GM21367 (cell line): ENCODE data around the gene COL17A1.

Experiments
- ATAC-seq: cut with Tn5 transposase; IDR thresholded peaks from one replicate; pipeline ENCODE4 v1.9.1; 2021; ENCODE audit not compliant: unreplicated experiment

The COL17A1 gene

DNA sequence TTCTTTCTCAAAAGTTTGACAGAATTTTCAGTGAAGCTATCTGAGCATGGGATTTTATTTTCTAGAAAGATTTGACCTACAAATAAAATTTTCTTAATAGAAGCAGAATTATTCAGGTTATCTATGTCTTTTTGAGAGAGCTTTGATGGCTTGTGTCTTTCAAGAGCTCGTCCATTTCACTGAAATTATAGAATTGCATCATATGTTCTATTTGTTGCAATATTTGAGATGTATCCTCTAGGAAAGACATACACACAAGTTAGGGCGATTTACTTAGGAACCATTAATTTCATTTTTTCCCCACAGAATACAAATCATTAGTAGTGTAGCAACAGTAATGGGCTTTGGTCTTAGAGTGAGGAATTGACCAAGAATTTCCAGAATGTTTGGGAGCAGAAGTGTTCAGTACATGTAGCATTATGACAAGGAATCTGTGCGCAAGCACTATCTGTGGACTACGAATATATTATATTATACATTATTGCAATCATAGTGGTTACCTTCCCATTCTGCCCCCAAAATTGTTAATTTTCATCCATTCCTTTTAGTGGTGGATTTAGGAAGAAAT, 12.8 kb upstream of the COL17A1 start:
- ATAC-seq = no peak

DNA sequence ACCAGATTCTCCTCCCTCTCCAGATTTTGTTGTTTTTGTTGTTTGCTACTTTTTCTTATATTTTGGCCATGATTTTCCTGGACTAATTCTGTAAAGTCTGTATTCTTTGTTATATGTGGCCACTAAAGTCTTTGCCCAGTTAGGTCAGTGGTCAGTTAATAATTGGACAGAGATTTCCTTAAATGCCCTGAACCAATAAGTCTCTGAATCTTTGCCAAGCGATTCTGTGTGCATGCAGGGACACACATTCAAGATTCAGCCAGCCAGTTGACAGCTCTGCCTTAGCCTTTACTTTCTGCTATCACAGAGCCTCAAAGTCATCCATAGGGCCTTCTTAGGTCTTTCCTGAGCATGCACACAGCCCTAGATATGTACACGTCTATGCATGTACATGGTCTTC, 11.0 kb upstream of the COL17A1 start:
- no peak for ATAC-seq

DNA sequence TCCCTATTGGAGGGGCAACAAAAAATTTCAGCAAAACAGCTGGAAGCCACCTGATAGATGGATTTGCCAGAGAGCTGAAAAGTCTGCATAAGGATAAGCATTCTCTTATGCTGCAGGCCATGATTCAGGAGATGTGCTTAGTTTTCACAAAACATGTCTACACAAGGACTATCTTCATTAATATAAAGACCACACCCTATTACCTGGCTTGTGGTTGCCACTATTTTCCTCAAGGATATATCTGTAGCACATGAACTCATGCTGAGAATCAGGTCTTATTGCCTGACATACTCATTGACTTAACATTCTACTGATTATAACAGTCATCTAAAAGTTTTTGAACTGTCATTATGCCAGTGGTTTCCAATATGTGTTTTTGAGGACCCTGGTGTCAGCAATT, 7.1 kb upstream of the COL17A1 start:
- no peak for ATAC-seq

DNA sequence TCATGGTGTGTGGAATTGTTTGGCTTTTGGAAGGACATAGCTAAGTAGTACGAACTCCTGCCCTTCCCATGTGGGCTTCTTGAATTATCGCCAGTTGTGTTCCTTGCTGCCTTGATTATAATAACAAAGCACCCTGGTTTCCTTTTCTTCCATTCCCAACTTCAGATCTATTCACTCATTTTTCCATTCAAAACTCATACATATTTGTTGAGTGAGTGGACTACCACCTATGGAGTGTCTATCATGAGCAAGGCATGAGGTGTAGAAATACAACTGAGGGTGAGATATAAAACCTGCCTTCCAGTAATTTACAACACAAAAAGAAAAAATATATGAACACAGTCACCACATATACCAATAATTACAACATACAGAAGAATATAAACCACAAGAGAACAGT, 4.9 kb upstream of the COL17A1 start:
- ATAC-seq = no peak

DNA sequence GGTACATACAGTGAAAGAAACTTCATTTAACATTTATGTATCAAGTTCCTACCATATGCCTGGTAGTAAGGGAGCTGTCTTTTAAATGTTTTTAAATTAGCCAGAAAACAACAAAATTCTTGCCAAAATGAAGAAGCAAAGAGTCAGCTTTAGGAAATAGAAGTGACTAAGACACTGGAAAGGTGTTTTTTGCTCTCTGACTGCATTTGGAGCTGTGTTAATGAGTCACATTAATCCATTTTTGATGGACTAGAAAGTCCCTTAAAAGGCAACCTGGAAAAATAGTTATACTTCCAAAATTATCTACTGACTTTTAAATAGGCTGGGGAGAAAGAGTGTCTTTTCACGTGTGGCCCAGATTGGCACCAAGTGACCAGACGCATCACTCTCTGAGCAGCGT, 3.9 kb upstream of the COL17A1 start:
- ATAC-seq = no peak

DNA sequence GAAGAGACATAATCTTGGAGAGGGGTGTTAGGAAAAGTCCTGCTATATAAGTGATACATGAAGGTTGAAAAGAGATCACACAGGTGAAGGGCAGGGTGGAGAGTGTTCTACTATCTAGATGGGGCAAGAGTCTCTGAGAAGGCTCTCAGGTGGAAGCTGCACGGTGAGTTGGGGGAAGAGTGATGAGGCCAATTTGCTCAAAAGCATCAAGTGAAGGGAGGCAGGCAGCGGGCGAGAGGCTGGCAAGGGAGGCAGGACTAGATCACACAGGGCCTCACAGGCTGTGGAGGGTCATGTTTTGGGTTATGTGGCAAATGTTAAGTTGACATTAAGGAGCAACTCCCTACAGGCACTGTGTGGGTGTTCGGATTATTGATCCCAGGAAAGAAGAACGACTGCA, 2.6 kb upstream of the COL17A1 start:
- ATAC-seq = no peak

DNA sequence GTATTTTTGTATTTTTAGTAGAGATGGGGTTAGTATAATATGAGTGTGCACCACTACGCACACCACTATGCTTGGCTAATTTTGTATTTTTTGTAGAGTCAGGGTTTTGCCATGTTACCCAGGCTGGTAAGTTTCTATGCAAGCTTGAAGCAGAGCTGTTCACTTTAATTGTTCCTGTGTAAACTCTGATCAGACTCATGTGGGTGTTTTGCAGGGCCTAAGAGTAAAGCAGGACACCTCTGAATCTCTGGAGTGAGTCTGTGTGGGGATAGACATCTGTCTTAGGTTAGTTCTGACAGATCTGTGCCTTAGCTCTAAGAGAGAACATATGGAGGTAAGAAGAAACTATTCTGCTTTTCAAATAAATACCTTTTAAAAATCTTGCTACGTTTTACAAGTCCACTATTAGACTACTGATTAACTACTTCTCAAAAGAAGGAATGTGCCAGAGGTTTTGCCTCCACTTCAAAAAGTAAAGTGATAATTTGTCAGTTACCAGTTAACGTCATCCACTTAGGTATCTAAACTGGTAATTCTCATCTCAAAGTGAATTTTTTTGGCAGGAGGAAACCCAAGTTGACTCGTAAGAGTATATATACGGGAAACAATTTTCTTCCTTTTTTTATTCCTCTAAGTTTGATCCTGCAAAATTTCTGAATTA, 1.1 kb downstream of the COL17A1 start:
- no peak for ATAC-seq

DNA sequence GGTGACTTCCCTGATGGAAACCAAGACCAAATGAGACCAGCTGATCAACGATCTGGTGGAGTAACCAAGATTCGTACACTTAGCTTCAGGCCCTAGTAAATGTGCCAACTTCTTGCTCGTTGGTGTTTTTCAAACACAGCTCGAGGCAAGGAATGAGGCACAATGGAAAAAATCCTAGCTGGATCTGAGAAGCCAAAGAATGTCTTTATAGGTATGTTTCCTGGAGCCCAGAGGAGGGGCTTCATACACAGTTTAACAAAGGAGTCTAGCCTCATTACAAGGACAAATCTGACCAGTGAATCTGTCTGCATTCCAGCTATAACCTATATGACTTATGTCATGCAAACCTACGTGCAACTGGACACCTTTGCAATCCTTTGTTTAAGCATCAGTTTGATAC, 3.7 kb downstream of the COL17A1 start:
- ATAC-seq = no peak

DNA sequence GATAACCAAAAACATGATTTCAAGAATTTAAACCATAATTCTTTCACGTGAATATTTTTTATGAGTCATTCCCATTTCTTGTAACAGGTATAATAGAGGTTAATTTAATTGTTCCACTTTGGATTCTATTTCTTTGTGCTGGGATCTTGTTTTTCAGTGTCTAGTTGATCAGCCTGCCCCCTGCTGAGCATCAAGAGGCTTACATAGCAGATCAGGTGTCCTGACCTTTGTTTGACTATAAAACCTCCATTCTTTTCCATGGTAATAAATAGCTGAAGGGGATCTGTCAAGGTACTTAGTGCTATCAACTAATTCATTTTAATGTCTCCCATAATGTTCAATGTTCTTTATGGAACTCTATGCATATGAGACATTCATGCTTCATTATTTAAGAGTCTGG, 4.9 kb downstream of the COL17A1 start:
- no peak for ATAC-seq

DNA sequence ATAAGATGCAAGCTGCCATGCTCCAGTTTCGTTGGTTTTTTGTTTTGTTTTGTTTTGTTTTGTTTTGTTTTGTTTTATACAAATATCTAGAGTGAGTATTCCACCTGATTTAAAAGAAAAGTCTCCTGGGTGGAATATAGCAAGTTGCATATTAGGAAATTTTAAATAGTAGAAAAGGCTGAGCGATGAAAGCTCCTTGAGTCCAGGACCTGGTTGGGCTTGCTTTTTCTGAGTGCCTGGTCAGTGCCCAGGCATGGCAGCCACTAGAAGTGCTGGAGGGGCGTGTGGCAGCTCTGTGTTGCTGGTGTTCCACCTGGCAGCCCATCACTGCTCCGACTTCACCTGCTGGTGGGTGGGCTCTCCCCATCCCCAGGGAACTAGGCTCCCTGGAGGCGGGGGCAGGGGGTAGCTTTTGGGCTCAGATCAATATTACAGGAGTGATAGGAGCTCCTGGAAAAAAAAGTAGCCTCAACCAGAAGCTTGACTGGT, 8.0 kb downstream of the COL17A1 start:
- ATAC-seq = no peak

DNA sequence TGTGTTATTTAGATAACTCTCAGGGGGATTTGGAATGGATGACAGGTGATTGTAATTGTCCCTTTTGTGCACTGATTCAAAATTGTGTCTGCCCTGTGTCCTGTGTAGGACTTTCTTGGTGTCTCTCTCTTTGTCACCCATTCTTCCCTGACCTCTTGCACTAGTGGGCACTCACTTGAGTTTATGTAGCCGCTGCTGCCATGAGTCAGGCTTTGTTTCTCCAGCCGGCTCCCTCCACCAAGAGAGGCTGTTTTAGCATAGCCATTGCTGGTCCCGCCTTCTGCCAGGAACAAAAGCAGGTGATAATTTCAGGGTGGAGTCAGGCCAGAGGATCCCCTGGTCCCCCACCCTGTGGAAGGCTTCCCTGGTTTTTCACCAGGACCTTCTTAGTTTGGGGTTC, 8.4 kb downstream of the COL17A1 start:
- no peak for ATAC-seq

DNA sequence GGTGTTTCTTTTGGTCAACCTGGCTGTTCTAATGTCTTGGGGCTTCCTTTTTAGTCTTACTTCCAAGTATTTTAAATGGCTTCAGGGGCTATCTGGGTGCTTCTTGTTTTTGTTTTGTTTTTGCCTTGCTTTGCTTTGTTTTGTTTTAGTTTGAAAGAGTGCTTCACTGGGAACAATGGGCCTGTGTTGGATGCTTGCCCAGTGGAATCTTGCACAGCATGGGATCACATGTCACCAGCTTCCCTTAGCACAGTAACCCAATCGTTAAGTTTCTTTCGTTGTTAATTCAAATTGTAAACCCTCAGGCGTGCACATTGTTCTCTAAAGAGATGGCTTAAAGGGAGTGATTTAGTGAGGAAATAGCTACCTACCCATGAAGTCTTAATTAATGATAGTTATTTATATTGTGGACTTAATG, 8.9 kb downstream of the COL17A1 start:
- no peak for ATAC-seq

DNA sequence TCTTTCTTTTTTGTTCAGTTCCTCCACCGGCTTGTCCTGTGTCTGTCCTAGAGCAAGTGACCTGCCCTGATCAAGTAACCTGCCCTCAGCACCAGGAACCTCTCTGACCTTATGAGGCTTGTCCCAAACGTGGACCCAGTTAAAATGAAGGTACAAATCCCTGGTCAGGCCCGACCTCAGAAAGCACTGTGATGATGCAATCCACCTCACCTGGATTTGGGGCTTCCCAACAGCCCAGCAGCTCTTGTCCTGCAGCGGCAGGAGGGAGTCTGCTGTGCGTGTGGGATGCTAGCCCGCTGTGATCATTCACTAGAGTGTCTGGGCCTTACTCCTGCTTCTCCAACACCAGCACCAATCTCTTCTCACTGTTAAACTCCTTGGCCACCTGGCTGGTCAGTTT, 11.2 kb downstream of the COL17A1 start:
- no peak for ATAC-seq

DNA sequence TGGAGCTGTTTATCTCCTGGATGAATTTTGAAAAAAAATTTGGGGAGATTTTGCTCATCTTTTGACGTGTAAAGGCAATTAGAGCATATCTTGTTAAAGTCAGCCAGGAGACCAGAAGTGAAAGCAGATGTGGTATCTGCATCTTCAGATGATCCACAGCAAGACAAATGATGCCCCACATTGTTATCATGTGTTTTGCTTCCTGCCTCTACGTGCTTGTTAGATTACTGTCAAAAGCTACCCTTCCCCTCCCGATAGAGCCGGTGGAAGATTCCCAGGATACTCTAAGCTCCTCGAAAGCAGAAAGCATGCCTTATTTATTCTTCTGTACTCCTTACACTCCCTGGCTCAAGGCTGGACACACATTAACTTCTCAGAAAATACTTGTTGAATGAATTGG, 12.9 kb downstream of the COL17A1 start:
- no peak for ATAC-seq

DNA sequence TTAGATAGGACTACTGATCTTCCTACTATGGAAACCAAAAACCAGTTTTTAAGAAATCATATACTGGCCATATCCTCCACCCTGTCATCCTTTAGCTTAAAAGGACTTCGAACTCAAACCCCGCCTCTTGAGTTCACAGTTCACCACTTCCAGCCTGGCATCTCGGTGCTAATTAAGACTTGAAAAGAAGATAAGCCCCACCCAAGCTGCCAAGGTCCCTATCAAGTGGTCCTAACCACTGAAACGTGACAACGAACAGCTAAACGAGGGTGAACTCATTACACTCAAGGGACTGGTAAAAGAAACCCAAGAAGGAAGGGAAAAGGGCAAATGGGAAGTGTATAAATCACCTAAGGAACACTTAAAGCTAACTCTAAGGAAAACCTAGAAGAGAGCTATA, 16.1 kb downstream of the COL17A1 start:
- ATAC-seq = no peak

DNA sequence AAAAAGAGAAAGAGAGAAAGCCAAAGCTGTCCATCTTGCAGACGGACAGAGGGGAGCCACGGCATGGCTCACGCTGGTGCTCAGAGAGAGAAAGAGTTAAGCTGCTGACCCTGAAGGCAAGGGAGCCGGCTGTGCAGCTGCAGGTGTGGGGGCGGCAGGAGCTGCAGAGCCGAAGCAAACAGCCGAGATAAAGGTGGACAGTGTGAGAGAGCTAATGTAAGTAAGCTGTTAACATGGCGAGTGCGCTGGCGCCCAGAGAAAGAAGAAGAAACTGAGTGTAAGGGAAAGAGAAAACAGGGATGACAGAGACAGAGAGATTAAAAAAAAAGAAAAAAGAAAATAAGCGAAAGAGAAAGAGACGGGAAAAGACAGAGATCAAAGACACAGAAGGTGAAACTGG, 18.2 kb downstream of the COL17A1 start:
- no peak for ATAC-seq

DNA sequence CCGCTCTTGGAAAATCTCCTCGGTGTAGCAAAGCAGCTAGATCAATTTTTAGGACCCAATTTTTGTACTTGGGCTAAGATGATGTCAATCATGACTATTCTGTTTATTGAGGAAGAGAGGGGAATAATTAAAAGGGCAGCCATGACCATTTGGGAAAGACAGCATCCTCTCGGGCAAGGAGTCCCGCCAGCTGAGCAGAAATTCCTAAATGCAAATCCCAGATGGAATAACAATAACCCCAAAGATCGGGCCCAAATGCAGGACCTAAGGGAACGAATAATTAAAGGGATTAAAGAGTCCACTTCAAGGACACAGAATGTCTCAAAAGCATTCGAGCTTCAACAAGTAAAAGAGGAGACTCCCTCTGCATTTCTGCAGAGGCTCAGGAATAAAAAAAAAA, 18.7 kb downstream of the COL17A1 start:
- ATAC-seq = no peak

DNA sequence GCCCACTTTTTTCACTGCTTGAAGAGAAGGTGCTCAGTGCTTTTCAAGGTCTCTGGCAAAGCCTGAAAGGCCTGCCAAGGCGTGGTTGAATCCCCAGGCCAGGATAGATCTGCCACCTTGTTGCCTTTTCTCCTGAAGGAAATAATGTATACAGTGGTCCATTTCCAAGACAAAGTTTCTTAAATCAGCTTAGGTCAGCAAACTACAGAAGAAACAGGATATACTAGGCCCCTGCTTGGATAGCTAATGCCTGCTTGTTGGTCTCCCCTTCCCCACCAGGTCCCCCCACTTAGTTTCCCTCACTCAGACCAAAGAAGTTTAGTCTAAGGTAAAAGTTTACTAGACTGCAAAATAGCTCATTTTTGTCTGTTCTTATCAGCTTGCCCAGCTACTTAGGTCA, 19.9 kb downstream of the COL17A1 start:
- no peak for ATAC-seq

DNA sequence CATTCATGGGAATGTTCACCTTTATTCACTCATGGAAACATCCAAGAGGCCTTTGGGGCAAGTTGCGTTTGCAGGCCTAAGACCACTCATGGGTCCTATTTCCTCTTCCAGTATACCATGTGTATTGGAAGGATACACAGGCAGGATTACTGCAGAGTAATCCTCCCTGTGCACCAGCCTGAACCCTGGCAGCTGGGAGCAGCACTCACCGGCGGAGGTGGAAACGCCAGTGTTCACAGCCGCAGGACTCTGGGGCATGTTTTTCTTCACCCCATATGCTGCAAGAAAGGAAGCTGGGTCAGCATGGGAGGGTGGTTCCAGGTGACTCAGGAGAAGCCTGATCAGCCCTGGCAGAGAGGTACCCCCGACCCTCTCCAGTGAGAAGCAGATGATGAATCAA, 24.5 kb downstream of the COL17A1 start:
- ATAC-seq = no peak

DNA sequence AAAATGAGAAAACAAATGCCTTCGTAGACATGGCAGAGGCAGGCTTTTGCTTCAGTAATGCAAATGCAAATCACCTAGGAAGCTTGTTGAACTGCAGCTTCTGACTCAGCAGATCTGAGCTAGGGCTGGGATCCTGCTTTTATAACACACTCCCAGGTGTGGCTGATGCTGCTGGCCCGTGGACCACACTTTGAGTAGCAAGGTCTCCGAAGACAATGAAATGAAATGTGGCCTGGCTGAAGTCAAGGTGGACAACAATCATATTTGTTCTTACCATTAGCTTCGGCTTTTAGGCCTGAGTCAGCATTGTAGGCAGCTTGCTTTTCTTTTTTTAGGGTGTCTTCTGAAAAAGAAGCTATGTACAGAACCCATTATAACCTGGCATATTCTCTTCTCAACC, 26.3 kb downstream of the COL17A1 start:
- ATAC-seq = no peak

DNA sequence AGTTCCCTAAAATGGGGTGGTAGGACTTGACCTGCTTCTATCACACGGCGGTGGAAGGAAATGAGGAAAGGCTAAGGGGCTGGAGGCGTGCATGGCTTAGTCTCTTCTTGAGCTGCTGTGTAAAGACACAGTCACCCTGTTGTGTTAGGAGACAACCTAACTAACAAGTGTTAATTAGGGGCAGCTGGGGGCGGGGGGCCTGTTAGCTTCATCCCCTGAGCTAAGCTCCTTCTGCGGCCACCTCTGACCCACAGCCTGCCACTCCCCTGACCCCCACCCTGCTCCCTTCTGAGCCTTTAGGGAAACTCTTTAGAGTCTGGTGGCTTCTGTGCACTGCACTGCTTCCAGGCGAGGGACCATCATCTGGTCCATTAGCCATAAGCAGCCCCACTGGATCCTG, 28.0 kb downstream of the COL17A1 start:
- no peak for ATAC-seq

DNA sequence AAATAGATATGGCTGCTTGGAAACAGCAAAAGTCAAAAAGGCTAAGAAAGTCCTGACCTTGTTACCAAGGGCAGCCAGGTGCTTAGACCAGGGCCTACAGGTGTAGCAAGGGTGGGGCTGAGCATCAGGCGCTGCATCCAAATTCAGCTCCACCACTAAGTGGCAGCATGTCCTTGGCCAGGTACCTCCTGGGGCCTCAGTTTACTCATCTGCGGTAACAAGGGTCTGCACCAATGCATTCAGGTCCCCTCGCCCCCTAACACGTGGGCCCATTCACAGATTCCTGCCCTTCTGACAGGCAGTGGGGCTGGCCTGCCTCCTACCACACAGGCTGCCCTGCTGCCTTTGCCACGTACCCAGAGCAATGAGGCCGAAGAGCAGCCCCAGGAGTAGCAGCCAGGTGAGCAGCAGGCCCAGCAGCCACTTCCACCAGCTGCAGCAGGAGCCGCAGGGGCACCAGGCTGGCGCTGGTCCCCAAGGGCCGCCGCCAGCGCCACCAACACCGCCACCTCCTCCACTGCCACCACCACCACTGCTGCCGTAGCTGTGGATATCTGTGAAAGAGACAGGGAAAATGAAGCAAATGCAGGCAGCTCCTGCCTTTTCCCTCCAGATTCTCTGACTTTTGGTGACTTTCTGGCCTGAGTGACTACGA, 28.9 kb downstream of the COL17A1 start:
- no peak for ATAC-seq

DNA sequence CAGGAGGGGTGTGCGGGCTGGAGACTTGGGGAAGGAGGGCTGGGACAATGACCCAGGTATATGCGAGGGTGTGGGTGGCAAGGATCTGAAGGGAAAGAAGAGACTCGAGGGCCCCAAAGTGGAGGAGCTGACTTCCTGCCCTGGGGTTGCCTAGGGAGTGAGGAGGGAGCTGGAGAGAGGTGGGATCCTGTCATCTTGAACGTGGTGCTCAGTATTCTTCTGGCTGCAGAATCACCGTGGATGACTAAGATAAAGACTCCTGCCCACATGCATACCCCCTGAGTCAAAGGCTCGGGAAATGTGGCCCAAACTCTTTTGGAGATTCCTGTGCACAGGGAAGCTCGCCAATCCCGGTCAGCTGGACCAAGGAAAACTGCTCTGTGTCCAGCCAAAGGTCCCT, 31.2 kb downstream of the COL17A1 start:
- no peak for ATAC-seq
